A549 (cell line): ENCODE data around the gene IPO9.

Experiments used
- BHLHE40 ChIP-seq: IDR thresholded peaks from 2 replicates; pipeline ENCODE4 v1.6.1; 2012; ENCODE audit warnings: low read depth, low read length, inconsistent platforms
- CBX8 ChIP-seq: fragments of 200-600 bp; sonication (generic); IDR thresholded peaks from 2 replicates; pipeline ENCODE4 v1.6.1; 2016
- CTCF ChIP-seq: fragments of >200 bp; sonication (Bioruptor Twin); formaldehyde crosslinking; IDR thresholded peaks from 3 replicates; pipeline ENCODE4 v1.5.1; 2016
- EP300 ChIP-seq, 2 experiments: fragments of >200 bp; sonication (Bioruptor Twin); formaldehyde crosslinking; IDR thresholded peaks; 2 replicates in 1 of 2; 3 replicates in 1 of 2; pipeline ENCODE4 v1.6.1; 2016 to 2017
- MYC ChIP-seq: IDR thresholded peaks from 2 replicates; pipeline ENCODE4 v1.6.1; 2012; ENCODE audit warnings: mild to moderate bottlenecking, inconsistent platforms, low read length, improper control_type of control experiment, borderline replicate concordance
- POLR2A ChIP-seq: IDR thresholded peaks from 2 replicates; pipeline ENCODE4 v1.6.1; 2012; ENCODE audit warnings: mild to moderate bottlenecking, low read length
- ZFP36 ChIP-seq: fragments of 450-650 bp; IDR thresholded peaks from 2 replicates; pipeline ENCODE4 v1.6.1; 2014; ENCODE audit warnings: borderline replicate concordance; ENCODE audit not compliant: partially characterized antibody
- ZSCAN20 ChIP-seq: fragments of 250-450 bp; sonication (Bioruptor Pico); IDR thresholded peaks from 2 replicates; pipeline ENCODE4 v1.8.0; 2022; ENCODE audit warnings: mild to moderate bottlenecking, moderate library complexity

DNA sequence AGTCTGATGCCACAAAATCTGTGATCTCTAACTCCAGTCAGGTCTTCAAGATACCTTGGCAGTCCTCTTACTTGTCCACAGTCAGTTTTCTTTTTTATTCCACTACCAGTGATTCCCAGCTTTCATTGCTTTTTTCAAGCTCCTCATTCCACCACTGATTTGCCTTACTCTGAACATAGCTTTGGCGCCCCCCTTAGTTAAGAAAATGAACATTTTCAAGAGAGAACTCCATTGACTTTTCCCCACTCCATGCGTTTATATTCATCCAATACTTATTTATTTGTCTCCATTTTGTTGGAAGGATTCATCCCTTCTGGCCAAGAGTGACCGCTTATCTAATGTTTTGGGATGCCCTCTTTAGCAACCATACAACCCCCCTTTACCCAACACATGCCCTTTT is 33.9 kb upstream of the IPO9 start:
- TF ChIP-seq BHLHE40: no peak
- TF ChIP-seq ZSCAN20 (CRISPR knock-in tag): no peak
- no peak for TF ChIP-seq MYC
- TF ChIP-seq POLR2A: no peak
- no peak for TF ChIP-seq CBX8
- peak; percentile 40 for TF ChIP-seq CTCF
- TF ChIP-seq ZFP36: no peak
- TF ChIP-seq EP300 (IDR thresholded peaks at IDR 0.05): no peak
